ENCODE data around the gene FIBP.

The FIBP gene

GRCh38 chr11:65888163-65888814 lies at the start of gene FIBP:
Gene FIBP (minus strand): TSS chr11:65888471. CDS start chr11:65888418, 53 bp downstream.
- ChIA-PET CTCF (interaction anchor here (0.7 to 33.3 kb wide), 31 partner anchors 16 to 380 kb away, joined by 3 to 1090 read pairs (median 5); partner anchors contain the start of genes AP5B1, BANF1, C11orf68 and CFL1), POLR2A (interaction anchor here (0.6 to 8.7 kb wide), 14 partner anchors 9 to 117 kb away, joined by 3 to 136 read pairs (median 5); partner anchors contain the start of genes C11orf68, CFL1, DRAP1 and FOSL1)
- H3K4me3 ChIP-seq (ENCODE audit: low read depth, low read length), result peak within 1 kb of the TSS; percentile 94
- no peak for TF ChIP-seq CTCF (IDR thresholded peaks at IDR 0.05; ENCODE audit: insufficient read depth, low read length, missing control alignments)
- DNase-seq (ENCODE audit: low read depth, low spot score), result peak; percentile 75

- DNase-seq (ENCODE audit: low read depth, low spot score), result no peak
- POLR2A ChIA-PET, result no interaction called here
- H3K4me3 ChIP-seq (ENCODE audit: low read depth, low read length), result no peak overlapping the region
- no peak for TF ChIP-seq CTCF (IDR thresholded peaks at IDR 0.05; ENCODE audit: insufficient read depth, low read length, missing control alignments)
- CTCF ChIA-PET, result interaction anchor here (1.1 to 3.9 kb wide), 4 partner anchors 15 to 78 kb away, joined by 3 to 16 read pairs (median 4); no protein-coding TSS in a partner anchor
Observed at GRCh38 chr11:65937766-65938165, 49.5 kb upstream of the FIBP start.

- no peak for DNase-seq (ENCODE audit: low read depth, low spot score)
- ChIA-PET POLR2A (interaction anchor here (0.7 kb wide), 1 partner anchor 23 kb away, joined by 4 read pairs; no protein-coding TSS in a partner anchor), CTCF (interaction anchor here (0.7 to 2.3 kb wide), 2 partner anchors 12 to 45 kb away, joined by 3 to 7 read pairs; partner anchors contain the start of gene FIBP)
- TF ChIP-seq CTCF (IDR thresholded peaks at IDR 0.05; ENCODE audit: insufficient read depth, low read length, missing control alignments), result no peak
- no peak overlapping the region for H3K4me3 ChIP-seq (ENCODE audit: low read depth, low read length)
Observed at GRCh38 chr11:65934014-65934413, 45.7 kb upstream of the FIBP start.

GRCh38 chr11:65932558-65932919 lies 44.3 kb upstream of the FIBP start:
- no peak overlapping the region for H3K4me3 ChIP-seq (ENCODE audit: low read depth, low read length)
- ChIA-PET CTCF (interaction anchor here (0.7 to 2.5 kb wide), 9 partner anchors 10 to 90 kb away, joined by 3 to 17 read pairs (median 3); partner anchors contain the start of gene CCDC85B), POLR2A (no interaction called here)
- no peak for TF ChIP-seq CTCF (IDR thresholded peaks at IDR 0.05; ENCODE audit: insufficient read depth, low read length, missing control alignments)
- no peak for DNase-seq (ENCODE audit: low read depth, low spot score)

GRCh38 chr11:65931773-65932557 lies 43.7 kb upstream of the FIBP start:
- ChIA-PET POLR2A (no interaction called here), CTCF (interaction anchor here (0.7 to 2.5 kb wide), 5 partner anchors 9 to 46 kb away, joined by 3 to 17 read pairs (median 4); partner anchors contain the start of gene CCDC85B)
- no peak for DNase-seq (ENCODE audit: low read depth, low spot score)
- no peak for TF ChIP-seq CTCF (IDR thresholded peaks at IDR 0.05; ENCODE audit: insufficient read depth, low read length, missing control alignments)
- no peak overlapping the region for H3K4me3 ChIP-seq (ENCODE audit: low read depth, low read length)

GRCh38 chr11:65928667-65929066 lies 40.4 kb upstream of the FIBP start:
- no peak for DNase-seq (ENCODE audit: low read depth, low spot score)
- H3K4me3 ChIP-seq (ENCODE audit: low read depth, low read length), result no peak overlapping the region
- CTCF ChIA-PET, result no interaction called here
- no peak for TF ChIP-seq CTCF (IDR thresholded peaks at IDR 0.05; ENCODE audit: insufficient read depth, low read length, missing control alignments)
- POLR2A ChIA-PET, result no interaction called here

Data from AG04449 (cell line).